SK-N-SH treated with all-trans-retinoic acid at 6 μM for 48 hours (cell line): ENCODE data around the gene TNFRSF18.

ENCODE experiments used
- ARNTL ChIP-seq: fragments of 450-650 bp; formaldehyde crosslinking; IDR thresholded peaks from 2 replicates; pipeline ENCODE4 v1.5.0; 2020; ENCODE audit warnings: low read depth, mild to moderate bottlenecking, moderate library complexity, borderline replicate concordance
- BACH2 ChIP-seq: fragments of 250-450 bp; sonication (Bioruptor Pico); IDR thresholded peaks from 2 replicates; pipeline ENCODE4 v1.9.0; 2021; ENCODE audit warnings: mild to moderate bottlenecking, borderline replicate concordance
- ESRRG ChIP-seq: fragments of 250-450 bp; sonication (Bioruptor Pico); IDR thresholded peaks from 2 replicates; pipeline ENCODE4 v1.6.1; 2021; ENCODE audit warnings: mild to moderate bottlenecking
- PPARA ChIP-seq: fragments of 250-450 bp; sonication (Bioruptor Pico); IDR thresholded peaks from 2 replicates; pipeline ENCODE4 v1.5.0; 2020; ENCODE audit warnings: mild to moderate bottlenecking, borderline replicate concordance
- RARB ChIP-seq: fragments of 250-450 bp; sonication (Bioruptor Pico); IDR thresholded peaks from 2 replicates; pipeline ENCODE4 v1.8.0; 2021; ENCODE audit warnings: mild to moderate bottlenecking, moderate library complexity
- TOX ChIP-seq: fragments of 250-450 bp; sonication (Bioruptor Pico); IDR thresholded peaks from 2 replicates; pipeline ENCODE4 v1.8.0; 2021; ENCODE audit warnings: mild to moderate bottlenecking, moderate library complexity, borderline replicate concordance
- ZFP30 ChIP-seq: fragments of 450-650 bp; formaldehyde crosslinking; IDR thresholded peaks from 2 replicates; pipeline ENCODE4 v1.5.0; 2022; ENCODE audit warnings: mild to moderate bottlenecking, moderate library complexity
- ZNF565 ChIP-seq: fragments of 450-650 bp; formaldehyde crosslinking; conservative IDR thresholded peaks from 2 replicates; pipeline ENCODE4 v1.5.0; 2020; ENCODE audit warnings: low read depth, mild to moderate bottlenecking, moderate library complexity
- ZNF70 ChIP-seq: fragments of 450-650 bp; formaldehyde crosslinking; IDR thresholded peaks from 2 replicates; pipeline ENCODE4 v1.5.0; 2020; ENCODE audit warnings: mild to moderate bottlenecking, moderate library complexity
- TF ChIP-seq, protein P1 (sequence below): fragments of 250-450 bp; sonication (Bioruptor Pico); IDR thresholded peaks from 2 replicates; pipeline ENCODE4 v1.5.1; 2020; ENCODE audit warnings: low read depth, mild to moderate bottlenecking, moderate library complexity
- TF ChIP-seq, protein P2 (sequence below): fragments of 250-450 bp; sonication (Bioruptor Pico); IDR thresholded peaks from 2 replicates; pipeline ENCODE4 v1.8.0; 2020; ENCODE audit warnings: mild to moderate bottlenecking, moderate library complexity, borderline replicate concordance
- TF ChIP-seq, protein P3 (sequence below): fragments of 250-450 bp; sonication (Bioruptor Pico); IDR thresholded peaks from 2 replicates; pipeline ENCODE4 v1.8.0; 2021; ENCODE audit warnings: low read depth, mild to moderate bottlenecking, moderate library complexity, borderline replicate concordance

DNA sequence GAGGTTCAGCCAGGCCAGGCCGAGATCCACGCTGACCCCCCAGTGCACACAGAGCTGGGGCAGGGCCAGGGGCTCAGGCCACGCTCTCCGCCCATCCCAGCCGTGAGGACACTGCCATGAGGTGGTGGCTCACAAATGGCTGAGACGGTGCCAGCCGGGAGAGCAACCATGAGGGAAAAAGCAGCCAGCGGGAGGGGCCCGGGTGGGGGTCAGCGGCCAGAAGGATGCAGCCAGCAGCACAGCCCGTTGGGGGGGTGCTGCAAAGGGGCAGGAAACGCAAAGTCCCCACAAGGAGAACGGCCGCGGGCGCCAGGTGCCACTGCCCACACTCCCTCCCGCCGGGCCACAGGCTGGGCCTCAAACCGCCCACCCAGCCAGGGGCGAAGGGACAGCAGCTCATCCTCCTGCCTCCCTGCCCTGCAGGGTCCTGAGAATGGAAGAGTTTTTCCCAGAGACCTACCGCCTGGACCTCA, 24.4 kb downstream of the TNFRSF18 start:
- no peak for TF ChIP-seq ARNTL (CRISPR knock-in tag)
- TF ChIP-seq ZNF565 (CRISPR knock-in tag), result no peak
- no peak for TF ChIP-seq ESRRG (CRISPR knock-in tag)
- no peak for TF ChIP-seq TOX
- no peak for TF ChIP-seq RARB (CRISPR knock-in tag)
- TF ChIP-seq, protein P1, sequence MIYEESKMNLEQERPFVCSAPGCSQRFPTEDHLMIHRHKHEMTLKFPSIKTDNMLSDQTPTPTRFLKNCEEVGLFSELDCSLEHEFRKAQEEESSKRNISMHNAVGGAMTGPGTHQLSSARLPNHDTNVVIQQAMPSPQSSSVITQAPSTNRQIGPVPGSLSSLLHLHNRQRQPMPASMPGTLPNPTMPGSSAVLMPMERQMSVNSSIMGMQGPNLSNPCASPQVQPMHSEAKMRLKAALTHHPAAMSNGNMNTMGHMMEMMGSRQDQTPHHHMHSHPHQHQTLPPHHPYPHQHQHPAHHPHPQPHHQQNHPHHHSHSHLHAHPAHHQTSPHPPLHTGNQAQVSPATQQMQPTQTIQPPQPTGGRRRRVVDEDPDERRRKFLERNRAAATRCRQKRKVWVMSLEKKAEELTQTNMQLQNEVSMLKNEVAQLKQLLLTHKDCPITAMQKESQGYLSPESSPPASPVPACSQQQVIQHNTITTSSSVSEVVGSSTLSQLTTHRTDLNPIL (CRISPR knock-in tag), result no peak
- TF ChIP-seq PPARA (CRISPR knock-in tag), result no peak
- TF ChIP-seq, protein P2, sequence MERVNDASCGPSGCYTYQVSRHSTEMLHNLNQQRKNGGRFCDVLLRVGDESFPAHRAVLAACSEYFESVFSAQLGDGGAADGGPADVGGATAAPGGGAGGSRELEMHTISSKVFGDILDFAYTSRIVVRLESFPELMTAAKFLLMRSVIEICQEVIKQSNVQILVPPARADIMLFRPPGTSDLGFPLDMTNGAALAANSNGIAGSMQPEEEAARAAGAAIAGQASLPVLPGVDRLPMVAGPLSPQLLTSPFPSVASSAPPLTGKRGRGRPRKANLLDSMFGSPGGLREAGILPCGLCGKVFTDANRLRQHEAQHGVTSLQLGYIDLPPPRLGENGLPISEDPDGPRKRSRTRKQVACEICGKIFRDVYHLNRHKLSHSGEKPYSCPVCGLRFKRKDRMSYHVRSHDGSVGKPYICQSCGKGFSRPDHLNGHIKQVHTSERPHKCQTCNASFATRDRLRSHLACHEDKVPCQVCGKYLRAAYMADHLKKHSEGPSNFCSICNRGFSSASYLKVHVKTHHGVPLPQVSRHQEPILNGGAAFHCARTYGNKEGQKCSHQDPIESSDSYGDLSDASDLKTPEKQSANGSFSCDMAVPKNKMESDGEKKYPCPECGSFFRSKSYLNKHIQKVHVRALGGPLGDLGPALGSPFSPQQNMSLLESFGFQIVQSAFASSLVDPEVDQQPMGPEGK, result no peak
- no peak for TF ChIP-seq BACH2 (CRISPR knock-in tag)
- TF ChIP-seq ZNF70 (CRISPR knock-in tag), result no peak
- no peak for TF ChIP-seq ZFP30
- TF ChIP-seq, protein P3, sequence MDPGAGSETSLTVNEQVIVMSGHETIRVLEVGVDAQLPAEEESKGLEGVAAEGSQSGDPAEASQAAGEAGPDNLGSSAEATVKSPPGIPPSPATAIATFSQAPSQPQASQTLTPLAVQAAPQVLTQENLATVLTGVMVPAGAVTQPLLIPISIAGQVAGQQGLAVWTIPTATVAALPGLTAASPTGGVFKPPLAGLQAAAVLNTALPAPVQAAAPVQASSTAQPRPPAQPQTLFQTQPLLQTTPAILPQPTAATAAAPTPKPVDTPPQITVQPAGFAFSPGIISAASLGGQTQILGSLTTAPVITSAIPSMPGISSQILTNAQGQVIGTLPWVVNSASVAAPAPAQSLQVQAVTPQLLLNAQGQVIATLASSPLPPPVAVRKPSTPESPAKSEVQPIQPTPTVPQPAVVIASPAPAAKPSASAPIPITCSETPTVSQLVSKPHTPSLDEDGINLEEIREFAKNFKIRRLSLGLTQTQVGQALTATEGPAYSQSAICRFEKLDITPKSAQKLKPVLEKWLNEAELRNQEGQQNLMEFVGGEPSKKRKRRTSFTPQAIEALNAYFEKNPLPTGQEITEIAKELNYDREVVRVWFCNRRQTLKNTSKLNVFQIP, result no peak
